ENCODE data around the gene RHBDF1.

The RHBDF1 gene

DNA sequence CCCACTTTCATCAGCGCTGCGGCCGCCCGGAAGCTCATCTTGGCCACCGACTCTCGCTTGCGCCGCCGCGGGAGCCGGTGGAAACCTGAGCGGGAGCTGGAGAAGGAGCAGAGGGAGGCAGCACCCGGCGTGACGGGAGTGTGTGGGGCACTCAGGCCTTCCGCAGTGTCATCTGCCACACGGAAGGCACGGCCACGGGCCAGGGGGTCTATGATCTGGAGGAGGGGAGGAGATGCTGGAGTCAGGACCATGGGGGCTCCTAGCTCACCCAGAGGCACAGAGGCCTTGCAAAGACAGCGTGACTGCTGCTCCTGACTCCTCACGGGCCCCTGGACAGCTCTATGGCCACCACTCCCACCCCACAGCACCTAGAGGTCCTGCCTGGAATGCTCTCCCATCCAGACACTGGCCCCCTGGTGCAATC lies 9.5 kb downstream of the RHBDF1 start:
- H3K4me3 ChIP-seq: no peak overlapping the region
- TF ChIP-seq, protein P1, sequence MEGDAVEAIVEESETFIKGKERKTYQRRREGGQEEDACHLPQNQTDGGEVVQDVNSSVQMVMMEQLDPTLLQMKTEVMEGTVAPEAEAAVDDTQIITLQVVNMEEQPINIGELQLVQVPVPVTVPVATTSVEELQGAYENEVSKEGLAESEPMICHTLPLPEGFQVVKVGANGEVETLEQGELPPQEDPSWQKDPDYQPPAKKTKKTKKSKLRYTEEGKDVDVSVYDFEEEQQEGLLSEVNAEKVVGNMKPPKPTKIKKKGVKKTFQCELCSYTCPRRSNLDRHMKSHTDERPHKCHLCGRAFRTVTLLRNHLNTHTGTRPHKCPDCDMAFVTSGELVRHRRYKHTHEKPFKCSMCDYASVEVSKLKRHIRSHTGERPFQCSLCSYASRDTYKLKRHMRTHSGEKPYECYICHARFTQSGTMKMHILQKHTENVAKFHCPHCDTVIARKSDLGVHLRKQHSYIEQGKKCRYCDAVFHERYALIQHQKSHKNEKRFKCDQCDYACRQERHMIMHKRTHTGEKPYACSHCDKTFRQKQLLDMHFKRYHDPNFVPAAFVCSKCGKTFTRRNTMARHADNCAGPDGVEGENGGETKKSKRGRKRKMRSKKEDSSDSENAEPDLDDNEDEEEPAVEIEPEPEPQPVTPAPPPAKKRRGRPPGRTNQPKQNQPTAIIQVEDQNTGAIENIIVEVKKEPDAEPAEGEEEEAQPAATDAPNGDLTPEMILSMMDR (IDR thresholded peaks at IDR 0.05): no peak
- DNase-seq (ENCODE audit: low spot score): no peak
- H3K27ac ChIP-seq: no peak overlapping the region

DNA sequence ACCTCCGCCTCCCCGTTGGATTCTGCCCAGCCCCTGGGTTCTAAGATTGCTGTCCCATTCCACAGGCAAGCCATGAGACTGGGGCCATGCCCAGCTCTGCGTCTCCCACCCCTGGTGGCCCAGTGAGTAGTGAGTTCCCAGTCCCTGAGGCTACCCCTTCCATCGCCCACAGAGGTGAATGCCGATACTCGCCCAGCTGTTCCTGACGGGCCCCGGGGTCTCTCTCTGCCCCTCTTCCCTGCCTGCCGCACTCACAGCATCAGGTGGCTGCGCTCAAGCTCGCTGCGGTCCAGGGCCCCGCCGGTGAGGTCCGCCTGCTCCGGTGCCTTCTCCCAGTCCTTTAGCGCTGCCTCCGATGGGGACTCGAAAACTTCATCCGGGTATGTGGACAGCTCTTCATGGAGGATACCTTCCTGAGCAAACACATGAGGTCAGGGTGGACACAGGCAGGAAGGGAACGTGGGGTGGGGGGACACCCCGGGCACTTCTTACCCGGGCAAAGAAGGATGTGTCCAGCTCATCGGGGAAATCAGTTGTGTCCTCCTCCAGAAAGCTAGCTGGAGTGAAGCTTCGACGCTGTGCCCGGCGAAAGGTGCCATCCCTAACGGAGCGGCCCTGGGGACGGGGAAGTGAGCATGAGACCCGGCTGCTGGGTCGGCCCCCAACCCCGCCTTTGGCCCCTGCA lies 10.0 kb downstream of the RHBDF1 start:
- H3K27ac ChIP-seq: no peak overlapping the region
- DNase-seq (ENCODE audit: low spot score): no peak
- no peak overlapping the region for H3K4me3 ChIP-seq
- TF ChIP-seq, protein P1 (IDR thresholded peaks at IDR 0.05): no peak

DNA sequence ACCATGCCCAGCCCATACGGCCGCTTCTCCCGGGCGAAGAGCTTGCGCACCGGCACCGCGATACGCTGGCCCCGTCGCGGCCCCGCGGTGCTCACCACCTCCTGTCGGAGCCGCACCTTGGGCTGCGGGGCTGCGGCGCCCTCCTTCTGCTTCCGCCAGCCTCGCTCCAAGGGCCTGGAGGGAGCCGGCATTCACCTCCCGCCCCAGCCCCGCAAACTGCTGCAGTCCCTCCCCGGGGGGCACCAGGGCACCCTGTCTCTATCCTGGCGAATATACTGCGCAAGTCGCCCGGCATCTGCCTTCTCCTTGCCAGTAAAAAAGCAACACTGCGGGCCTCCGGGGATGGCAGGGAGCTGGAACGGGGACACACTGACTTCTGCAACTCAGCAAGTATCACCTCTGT lies 10.6 kb downstream of the RHBDF1 start:
- no peak for DNase-seq (ENCODE audit: low spot score)
- TF ChIP-seq, protein P1 (IDR thresholded peaks at IDR 0.05): no peak
- no peak overlapping the region for H3K4me3 ChIP-seq

DNA sequence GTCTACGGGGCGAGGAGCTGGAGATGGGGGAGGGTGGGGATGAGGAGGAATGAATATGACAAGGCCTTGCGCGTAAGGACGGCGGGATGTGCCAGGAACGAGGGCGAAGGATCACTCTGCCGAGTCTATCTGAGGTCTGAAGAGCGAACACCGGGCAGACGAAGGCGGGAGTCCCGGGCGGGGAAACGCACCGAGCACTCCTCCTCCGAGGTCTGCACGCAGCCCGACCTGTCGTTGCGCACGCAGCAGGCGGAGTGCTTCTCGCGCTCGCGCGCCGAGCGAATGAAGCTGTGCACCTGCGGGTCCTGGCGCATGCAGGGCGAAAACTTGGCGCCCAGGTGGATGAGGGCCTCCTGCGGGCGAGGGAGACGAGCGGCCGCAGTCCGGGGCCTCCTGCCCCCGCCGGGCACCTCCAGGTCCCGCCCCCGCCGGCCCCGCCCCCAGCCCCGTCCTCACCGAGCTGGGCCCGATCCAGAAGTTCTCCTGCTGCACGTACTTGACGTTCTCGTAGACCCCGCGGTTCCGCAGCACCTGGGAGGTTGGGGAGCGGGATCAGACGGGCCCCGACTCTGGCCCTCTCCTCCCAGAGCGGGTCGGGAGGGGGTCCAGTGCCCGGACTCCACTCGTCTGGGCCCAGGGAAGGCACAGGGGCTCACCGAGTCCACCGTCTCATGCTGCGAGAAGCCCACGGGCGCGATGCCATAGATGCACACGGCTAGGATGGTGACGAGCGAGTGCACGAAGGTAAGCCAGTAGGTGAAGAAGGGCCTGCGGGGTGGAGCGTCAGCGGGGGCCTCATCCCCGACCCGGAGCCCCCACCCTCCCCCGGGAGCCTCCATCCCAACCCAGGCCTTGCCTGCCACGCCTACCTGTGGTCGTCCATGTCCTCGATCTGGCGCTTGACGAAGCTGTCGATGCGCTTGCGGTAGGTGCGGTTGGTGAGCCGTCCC lies 11.2 kb downstream of the RHBDF1 start:
- TF ChIP-seq, protein P1 (IDR thresholded peaks at IDR 0.05): no peak
- DNase-seq (ENCODE audit: low spot score): peak; percentile 69
- no peak overlapping the region for H3K27ac ChIP-seq
- no peak overlapping the region for H3K4me3 ChIP-seq

More for the DNA sequence above, 10.6 kb downstream of the RHBDF1 start:
- H3K27ac ChIP-seq: no peak overlapping the region

DNA sequence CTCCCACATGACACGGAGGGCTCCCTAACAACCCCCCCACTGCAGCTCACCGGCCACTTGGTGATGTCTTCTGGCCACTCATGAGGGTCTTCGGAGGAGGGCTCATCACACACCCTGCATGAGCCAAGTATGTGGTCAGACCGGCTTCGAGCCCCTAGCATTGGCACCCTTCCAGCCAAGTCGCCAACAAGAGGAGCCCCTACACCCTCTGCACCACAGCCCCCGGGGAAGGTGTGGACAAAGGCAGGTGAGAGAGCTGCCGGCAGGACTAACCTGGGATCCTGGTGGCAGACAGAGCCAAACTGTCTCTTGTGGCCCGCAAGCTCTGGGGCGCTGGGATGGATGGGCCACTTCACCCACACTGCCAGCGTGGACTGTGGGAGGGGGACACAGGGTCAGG lies 12.3 kb downstream of the RHBDF1 start:
- peak; percentile 71 for DNase-seq (ENCODE audit: low spot score)

DNA sequence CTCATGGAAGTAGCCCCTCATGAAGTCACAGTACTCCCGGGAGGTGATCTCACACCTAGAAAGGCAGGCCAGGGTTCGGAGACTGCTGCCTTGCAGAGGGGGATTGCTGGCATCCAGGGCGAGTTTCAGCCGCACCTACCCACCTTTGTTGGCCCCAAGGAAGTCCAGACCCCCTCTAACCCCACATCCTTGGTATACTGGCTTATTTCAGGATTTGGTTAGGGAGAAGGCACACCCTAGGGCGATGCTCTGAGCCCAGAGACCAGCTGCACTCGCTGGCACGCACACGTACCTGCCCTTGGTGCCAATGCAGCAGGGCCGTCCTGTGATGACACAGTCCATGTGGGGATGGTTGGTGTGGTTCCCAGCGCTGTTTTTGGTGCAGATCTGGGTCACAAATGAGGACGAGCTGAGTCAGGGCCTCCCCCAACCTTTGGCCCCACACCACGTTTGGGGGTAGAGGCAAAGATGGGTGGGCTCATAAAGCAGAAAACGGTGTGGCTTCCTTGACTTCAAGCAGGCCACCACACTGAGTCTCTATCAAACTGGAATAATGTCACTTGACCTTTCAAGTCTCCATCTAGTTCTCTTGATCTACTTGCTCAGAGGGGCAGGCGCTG lies 12.9 kb downstream of the RHBDF1 start:
- TF ChIP-seq, protein P1 (IDR thresholded peaks at IDR 0.05): no peak
- Histone ChIP-seq H3K27ac (no peak overlapping the region), H3K4me3 (no peak overlapping the region)
- DNase-seq (ENCODE audit: low spot score): no peak

More for the DNA sequence above, 12.3 kb downstream of the RHBDF1 start:
- H3K27ac ChIP-seq: no peak overlapping the region
- TF ChIP-seq, protein P1 (IDR thresholded peaks at IDR 0.05): no peak
- H3K4me3 ChIP-seq: no peak overlapping the region
